ENCODE measurements around the gene STXBP2.

Gene STXBP2

GRCh38 chr19:7611541-7612279 lies 25.2 kb upstream of the STXBP2 start:
- no peak overlapping the region for H3K4me3 ChIP-seq
- no peak overlapping the region for H3K27ac ChIP-seq

GRCh38 chr19:7612282-7613274 lies 24.3 kb upstream of the STXBP2 start:
- no peak overlapping the region for H3K27ac ChIP-seq
- no peak overlapping the region for H3K4me3 ChIP-seq

GRCh38 chr19:7614859-7615741 lies 21.8 kb upstream of the STXBP2 start:
- H3K27ac ChIP-seq, result no peak overlapping the region
- H3K4me3 ChIP-seq, result no peak overlapping the region

- Histone ChIP-seq H3K4me3 (no peak overlapping the region), H3K27ac (no peak overlapping the region)
Measured at GRCh38 chr19:7617172-7617571, 19.7 kb upstream of the STXBP2 start.

GRCh38 chr19:7617735-7618134 lies 19.2 kb upstream of the STXBP2 start:
- peak overlapping the region in 4 of 21 experiments; percentile 1 to 41 (median 4) for H3K27ac ChIP-seq
- no peak overlapping the region for H3K4me3 ChIP-seq

- H3K27ac ChIP-seq, result peak overlapping the region in 9 of 21 experiments; percentile 1 to 65 (median 41)
- no peak overlapping the region for H3K4me3 ChIP-seq
Measured at GRCh38 chr19:7618348-7618747, 18.6 kb upstream of the STXBP2 start.

- no peak overlapping the region for H3K4me3 ChIP-seq
Measured at GRCh38 chr19:7618771-7619510, 18.0 kb upstream of the STXBP2 start.

GRCh38 chr19:7619671-7620441 lies 17.1 kb upstream of the STXBP2 start:
- Histone ChIP-seq H3K4me3 (no peak overlapping the region), H3K27ac (peak overlapping the region in 6 of 21 experiments; percentile 25 to 67 (median 48))

More at GRCh38 chr19:7618771-7619510, 18.0 kb upstream of the STXBP2 start:
- peak overlapping the region in 11 of 21 experiments; percentile 18 to 67 (median 46) for H3K27ac ChIP-seq

GRCh38 chr19:7620442-7621412 lies 16.2 kb upstream of the STXBP2 start:
- Histone ChIP-seq H3K4me3 (no peak overlapping the region), H3K27ac (peak overlapping the region in 2 of 21 experiments; percentile 46 to 65)

- Histone ChIP-seq H3K27ac (no peak overlapping the region), H3K4me3 (no peak overlapping the region)
Measured at GRCh38 chr19:7622933-7623685, 13.8 kb upstream of the STXBP2 start.

GRCh38 chr19:7623725-7624603 lies 12.9 kb upstream of the STXBP2 start:
- Histone ChIP-seq H3K4me3 (no peak overlapping the region), H3K27ac (no peak overlapping the region)

GRCh38 chr19:7624810-7625209 lies 12.1 kb upstream of the STXBP2 start:
- Histone ChIP-seq H3K4me3 (no peak overlapping the region), H3K27ac (no peak overlapping the region)

GRCh38 chr19:7625763-7626372 lies 11.0 kb upstream of the STXBP2 start:
- Histone ChIP-seq H3K4me3 (no peak overlapping the region), H3K27ac (no peak overlapping the region)

GRCh38 chr19:7627166-7627565 lies 9.7 kb upstream of the STXBP2 start:
- no peak overlapping the region for H3K4me3 ChIP-seq
- no peak overlapping the region for H3K27ac ChIP-seq
